Stimulated activated naive CD8-positive, alpha-beta T cell treated with anti-CD3 and anti-CD28 coated beads, Interleukin-15, Interleukin-2, amounts not matched to agents 100 ng/mL and 50 ng/mL, for 24 hours (primary cell): ENCODE data around the gene MCUR1.
"Not testable (repeated sequence)": the region's sequence is repeated elsewhere in the genome, so short reads cannot be mapped to it uniquely, and the experiment has no call there.

Source experiments
- H3K27ac Mint-ChIP-seq: one replicate; pipeline ENCODE4 v1.8.0; 2021; ENCODE audit warnings: mild to moderate bottlenecking, mixed read lengths
- H3K27me3 Mint-ChIP-seq: one replicate; pipeline ENCODE4 v1.8.0; 2021; ENCODE audit warnings: mixed read lengths
- H3K36me3 Mint-ChIP-seq: one replicate; pipeline ENCODE4 v1.8.0; 2021; ENCODE audit warnings: low read depth, mixed read lengths
- H3K4me1 Mint-ChIP-seq: one replicate; pipeline ENCODE4 v1.8.0; 2021; ENCODE audit warnings: low read depth, mixed read lengths
- H3K4me3 Mint-ChIP-seq: one replicate; pipeline ENCODE4 v1.8.0; 2021; ENCODE audit warnings: mild to moderate bottlenecking, mixed read lengths
- H3K9me3 Mint-ChIP-seq: one replicate; pipeline ENCODE4 v1.8.0; 2021; ENCODE audit warnings: mixed read lengths

Gene MCUR1

DNA sequence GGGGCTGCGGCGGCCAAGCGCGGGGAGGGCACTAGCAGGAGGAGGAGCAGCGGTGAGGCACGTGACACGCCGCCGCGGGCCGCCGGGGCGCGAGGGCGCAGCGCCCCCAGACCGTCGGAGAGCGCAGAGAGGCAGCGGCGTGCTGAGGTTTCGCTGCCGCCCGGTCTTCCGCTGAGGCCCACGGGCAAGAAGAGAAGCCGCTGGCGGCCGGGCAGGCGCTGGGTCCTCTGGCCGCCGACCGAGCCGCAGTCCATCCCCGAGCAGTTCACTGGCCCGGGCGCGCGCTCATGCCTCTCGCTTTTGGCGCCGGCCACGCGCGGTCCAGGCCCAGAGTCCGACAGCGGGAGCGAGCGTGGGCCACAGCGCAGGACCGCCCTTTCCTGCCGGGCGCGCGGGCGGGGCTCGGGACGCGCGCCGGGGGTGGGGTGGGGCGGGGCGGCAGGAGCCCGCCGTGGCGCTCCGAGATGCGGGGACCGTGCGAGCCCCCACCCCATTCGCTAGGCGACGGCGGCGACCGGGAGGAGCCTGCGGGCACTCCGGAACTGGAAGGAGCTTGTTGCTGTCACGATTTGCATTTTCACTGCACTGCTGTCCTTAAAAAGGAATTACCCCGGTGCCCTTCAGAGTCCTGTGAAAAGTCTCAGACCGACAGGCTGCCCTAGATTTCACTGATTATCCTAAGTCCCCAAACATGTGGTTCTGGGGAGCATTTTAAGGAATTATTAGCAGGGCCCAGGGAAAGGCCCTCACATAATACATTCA is at the start of gene MCUR1:
TSS of gene MCUR1 (minus strand) at position 382 of the 762 bp plus-strand sequence. CDS start at position 254, 128 bp downstream.
- Mint-ChIP-seq H3K4me1 (peaks cover 46% of the 10 kb centered on the region), H3K27ac (peak within 1 kb of the TSS; percentile 86), H3K9me3 (no peaks in the 10 kb centered on the region), H3K4me3 (peak within 1 kb of the TSS; percentile 90), H3K36me3 (peaks cover 1% of the 10 kb centered on the region), H3K27me3 (no peaks in the 10 kb centered on the region)

GRCh38 chr6:13863699-13864155 is 49.4 kb upstream of the MCUR1 start:
- Mint-ChIP-seq H3K36me3 (no peaks in the 10 kb centered on the region), H3K4me1 (no peaks in the 10 kb centered on the region), H3K27ac (no peak overlapping the region), H3K4me3 (no peak overlapping the region), H3K27me3 (peaks cover 60% of the 10 kb centered on the region), H3K9me3 (peaks cover 4% of the 10 kb centered on the region)

DNA sequence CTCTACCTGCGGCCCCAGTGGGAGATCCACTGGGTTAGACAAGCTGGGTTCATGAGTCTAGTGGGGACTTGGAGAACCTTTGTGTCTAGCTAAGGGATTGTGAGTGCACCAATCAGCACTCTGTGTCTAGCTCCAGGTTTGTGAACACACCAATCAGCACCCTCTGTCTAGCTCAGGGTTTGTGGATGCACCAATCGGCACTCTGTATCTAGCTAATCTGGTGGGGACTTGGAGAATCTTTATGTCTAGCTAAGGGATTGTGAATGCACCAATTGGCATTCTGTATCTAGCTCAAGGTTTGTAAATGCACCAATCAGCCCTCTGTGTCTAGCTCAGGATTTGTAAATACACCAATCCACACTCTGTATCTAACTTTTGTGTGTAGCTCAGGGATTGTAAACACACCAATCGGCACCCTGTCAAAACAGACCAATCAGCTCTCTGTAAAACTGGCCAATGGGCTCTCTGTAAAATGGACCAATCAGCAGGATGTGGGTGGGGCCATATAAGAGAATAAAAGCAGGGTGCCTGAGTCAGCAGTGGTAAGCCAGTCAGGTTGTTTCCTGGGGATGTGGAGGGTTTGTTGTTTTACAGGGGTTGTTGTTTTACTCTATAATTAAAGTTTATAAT is 46.3 kb upstream of the MCUR1 start:
- Mint-ChIP-seq H3K4me3 (peak overlapping the region; percentile 26), H3K27me3 (peaks cover 57% of the 10 kb centered on the region)
- not testable (repeated sequence) for H3K4me1 Mint-ChIP-seq, H3K27ac Mint-ChIP-seq, H3K9me3 Mint-ChIP-seq, H3K36me3 Mint-ChIP-seq

DNA sequence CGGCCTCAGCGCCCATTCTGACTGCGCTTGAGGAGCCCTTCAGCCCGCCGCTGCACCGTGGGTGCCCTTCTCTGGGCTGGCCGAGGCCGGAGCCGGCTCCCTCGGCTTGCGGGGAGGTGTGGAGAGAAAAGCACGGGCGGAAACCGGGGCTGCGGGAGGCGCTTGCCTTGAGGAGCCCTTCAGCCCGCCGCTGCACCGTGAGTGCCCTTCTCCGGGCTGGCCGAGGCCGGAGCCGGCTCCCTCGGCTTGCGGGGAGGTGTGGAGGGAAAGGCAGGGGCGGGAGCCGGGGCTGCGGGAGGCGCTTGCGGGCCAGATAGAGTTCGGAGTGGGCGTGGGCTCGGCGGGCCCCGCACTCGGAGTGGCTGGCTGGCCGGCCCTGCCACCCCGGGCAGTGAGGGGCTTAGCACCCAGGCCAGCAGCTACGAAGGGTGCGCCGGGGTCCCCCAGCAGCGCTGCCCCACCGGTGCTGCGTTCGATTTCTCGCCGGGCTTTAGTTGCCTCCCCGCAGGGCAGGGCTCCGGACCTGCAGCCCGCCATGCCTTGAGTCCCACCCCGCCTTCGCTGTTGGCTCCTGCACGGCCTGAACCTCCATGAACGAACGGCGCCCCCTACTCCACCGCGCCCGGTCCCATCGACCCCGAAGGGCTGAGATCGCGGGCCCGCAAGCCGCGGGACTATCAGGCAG is 45.7 kb upstream of the MCUR1 start:
- Mint-ChIP-seq H3K4me3 (peak overlapping the region; percentile 26), H3K27ac (no peak overlapping the region), H3K4me1 (no peaks in the 10 kb centered on the region), H3K36me3 (no peaks in the 10 kb centered on the region), H3K9me3 (peaks cover 4% of the 10 kb centered on the region), H3K27me3 (peaks cover 58% of the 10 kb centered on the region)

DNA sequence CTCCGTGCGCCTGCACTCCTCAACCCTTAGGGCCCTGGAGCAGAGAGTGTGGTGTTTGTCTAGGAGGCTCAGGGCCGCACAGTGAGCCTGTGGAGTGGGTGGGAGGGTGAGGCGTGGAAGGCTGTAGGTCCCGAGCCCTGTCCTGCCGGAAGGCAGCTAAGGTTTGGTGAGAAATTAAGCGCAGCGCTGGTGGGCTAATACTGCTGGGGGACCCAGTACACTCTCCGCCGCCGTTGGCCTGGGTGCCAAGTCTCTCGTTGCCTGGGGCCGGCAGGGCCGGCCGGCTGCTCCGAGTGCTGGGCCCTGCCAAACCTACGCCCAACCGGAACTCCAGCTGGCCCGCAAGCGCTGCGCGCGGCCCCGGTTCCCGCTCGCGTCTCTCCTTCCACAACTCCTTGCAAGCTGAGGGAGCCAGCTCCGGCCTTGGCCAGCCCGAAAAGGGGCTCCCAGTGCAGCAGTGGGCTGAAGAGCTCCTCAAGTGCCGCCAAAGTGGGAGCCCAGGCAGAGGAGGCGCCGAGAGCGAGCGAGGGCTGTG is 40.4 kb upstream of the MCUR1 start:
- Mint-ChIP-seq H3K27me3 (peaks cover 25% of the 10 kb centered on the region), H3K4me3 (no peak overlapping the region)

DNA sequence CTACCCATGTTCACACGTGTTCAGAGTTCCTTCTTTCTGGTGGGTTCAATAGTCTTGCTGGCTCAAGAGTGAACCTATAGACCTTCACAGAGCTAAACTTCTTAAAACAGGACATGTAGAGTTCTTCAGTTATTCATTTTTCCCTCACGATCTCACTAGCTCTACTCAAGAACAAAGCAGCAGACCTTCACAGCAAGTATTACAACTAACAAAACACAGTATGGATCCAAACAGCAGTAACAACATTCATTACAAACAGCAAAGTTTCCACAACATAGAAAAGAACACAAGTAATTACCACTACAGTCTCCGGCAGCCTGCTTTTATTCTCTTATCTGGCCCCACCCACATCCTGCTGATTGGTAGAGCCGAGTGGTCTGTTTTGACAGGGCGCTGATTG is 39.5 kb upstream of the MCUR1 start:
- H3K4me3 Mint-ChIP-seq, result no peak overlapping the region
- H3K27me3 Mint-ChIP-seq, result peaks cover 17% of the 10 kb centered on the region
- H3K9me3 Mint-ChIP-seq, result no peaks in the 10 kb centered on the region
- H3K27ac Mint-ChIP-seq, result no peak overlapping the region
- H3K4me1 Mint-ChIP-seq, result peaks cover 4% of the 10 kb centered on the region
- H3K36me3 Mint-ChIP-seq, result no peaks in the 10 kb centered on the region

More for the DNA sequence above, 40.4 kb upstream of the MCUR1 start:
- Mint-ChIP-seq H3K27ac (no peak overlapping the region), H3K4me1 (peaks cover 4% of the 10 kb centered on the region), H3K9me3 (no peaks in the 10 kb centered on the region), H3K36me3 (no peaks in the 10 kb centered on the region)

DNA sequence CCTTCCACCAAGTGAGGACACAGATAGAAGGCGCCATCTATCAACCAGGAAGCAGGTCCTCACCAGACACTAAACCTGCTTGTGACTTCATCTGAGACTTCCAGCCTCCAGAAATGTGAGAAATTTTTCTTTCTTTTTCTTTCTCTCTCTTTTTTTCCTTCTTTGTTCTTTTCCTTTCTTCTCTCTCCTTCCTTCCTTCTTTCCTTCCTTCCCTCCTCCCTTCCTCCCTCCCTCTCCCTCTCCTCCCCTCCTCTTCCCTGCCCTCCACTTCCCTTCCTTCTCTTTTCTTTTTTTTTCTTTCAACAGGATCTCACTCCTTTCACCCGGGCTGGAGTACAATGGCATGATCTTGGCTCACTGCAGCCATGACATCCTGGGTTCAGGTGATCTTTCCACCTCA is 37.4 kb upstream of the MCUR1 start:
- H3K27ac Mint-ChIP-seq, result no peak overlapping the region
- no peaks in the 10 kb centered on the region for H3K36me3 Mint-ChIP-seq
- peaks cover 25% of the 10 kb centered on the region for H3K27me3 Mint-ChIP-seq
- H3K4me3 Mint-ChIP-seq, result no peak overlapping the region
- H3K9me3 Mint-ChIP-seq, result no peaks in the 10 kb centered on the region
- peaks cover 4% of the 10 kb centered on the region for H3K4me1 Mint-ChIP-seq

- H3K9me3 Mint-ChIP-seq, result no peaks in the 10 kb centered on the region
- no peaks in the 10 kb centered on the region for H3K36me3 Mint-ChIP-seq
- H3K4me1 Mint-ChIP-seq, result peaks cover 4% of the 10 kb centered on the region
- no peak overlapping the region for H3K27ac Mint-ChIP-seq
- H3K4me3 Mint-ChIP-seq, result no peak overlapping the region
- peaks cover 22% of the 10 kb centered on the region for H3K27me3 Mint-ChIP-seq
These were observed 37.0 kb upstream of the MCUR1 start for GRCh38 chr6:13851330-13851729.

DNA sequence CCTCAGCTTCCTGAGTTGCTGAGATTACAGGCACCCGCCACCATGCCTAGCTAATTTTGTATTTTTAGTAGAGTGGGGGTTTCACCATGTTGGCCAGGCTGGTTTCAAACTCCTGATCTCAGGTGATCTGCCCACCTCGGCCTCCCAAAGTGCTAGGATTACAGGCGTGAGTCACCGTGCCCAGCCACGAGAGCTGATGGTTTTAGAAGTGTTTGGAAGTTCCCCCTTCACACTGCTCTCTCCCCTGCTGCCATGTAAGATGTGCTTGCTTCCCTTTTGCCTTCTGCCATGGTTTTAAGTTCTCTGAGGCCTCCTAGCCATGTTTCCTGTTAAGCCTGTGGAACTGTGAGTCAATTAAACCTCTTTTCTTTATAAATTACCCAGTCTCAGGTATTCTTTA is 36.3 kb upstream of the MCUR1 start:
- not testable (repeated sequence) for H3K4me1 Mint-ChIP-seq, H3K9me3 Mint-ChIP-seq, H3K27ac Mint-ChIP-seq, H3K36me3 Mint-ChIP-seq, H3K4me3 Mint-ChIP-seq
- H3K27me3 Mint-ChIP-seq, result peaks cover 18% of the 10 kb centered on the region

GRCh38 chr6:13848522-13849150 is 34.3 kb upstream of the MCUR1 start:
- H3K27me3 Mint-ChIP-seq, result peaks cover 13% of the 10 kb centered on the region

DNA sequence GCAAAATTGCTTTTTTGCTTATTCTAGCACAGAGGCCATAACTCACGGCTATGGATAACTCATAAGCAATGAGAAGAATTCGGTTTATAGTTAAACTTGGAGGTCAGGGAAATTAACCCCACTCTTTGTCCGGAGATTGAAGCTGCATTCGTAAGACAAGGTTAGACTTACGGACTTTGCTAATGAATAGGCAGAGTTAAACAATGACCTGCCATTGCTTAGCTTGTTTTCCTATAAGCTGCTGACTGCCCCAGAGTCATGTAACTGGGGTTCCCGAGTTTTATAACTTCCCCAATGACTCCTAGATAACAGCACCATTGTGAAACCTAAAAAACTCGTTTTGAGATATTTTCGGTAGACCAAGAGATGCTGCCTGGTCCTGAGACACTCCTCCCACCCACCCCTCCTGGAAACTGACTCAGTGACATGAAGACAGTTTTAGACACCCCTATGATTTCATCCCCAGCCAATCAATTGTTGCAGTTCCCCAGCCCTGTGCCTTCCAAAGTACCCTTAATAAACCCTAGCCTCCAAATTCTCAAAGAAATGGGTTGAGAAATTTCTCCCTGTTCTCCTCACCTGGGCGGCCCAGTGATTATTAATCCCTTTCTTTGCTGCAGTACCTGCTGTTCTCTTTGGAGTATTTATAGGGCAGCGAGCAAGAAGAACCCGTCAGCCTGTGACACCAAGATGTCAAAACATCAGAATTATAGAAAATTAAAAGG is 33.1 kb upstream of the MCUR1 start:
- no peaks in the 10 kb centered on the region for H3K36me3 Mint-ChIP-seq
- no peak overlapping the region for H3K27ac Mint-ChIP-seq
- no peak overlapping the region for H3K4me3 Mint-ChIP-seq
- H3K9me3 Mint-ChIP-seq, result no peaks in the 10 kb centered on the region
- peaks cover 13% of the 10 kb centered on the region for H3K27me3 Mint-ChIP-seq
- peaks cover 4% of the 10 kb centered on the region for H3K4me1 Mint-ChIP-seq

More at GRCh38 chr6:13848522-13849150, 34.3 kb upstream of the MCUR1 start:
- no peaks in the 10 kb centered on the region for H3K36me3 Mint-ChIP-seq
- peaks cover 4% of the 10 kb centered on the region for H3K4me1 Mint-ChIP-seq
- H3K27ac Mint-ChIP-seq, result no peak overlapping the region
- H3K9me3 Mint-ChIP-seq, result no peaks in the 10 kb centered on the region
- H3K4me3 Mint-ChIP-seq, result no peak overlapping the region

DNA sequence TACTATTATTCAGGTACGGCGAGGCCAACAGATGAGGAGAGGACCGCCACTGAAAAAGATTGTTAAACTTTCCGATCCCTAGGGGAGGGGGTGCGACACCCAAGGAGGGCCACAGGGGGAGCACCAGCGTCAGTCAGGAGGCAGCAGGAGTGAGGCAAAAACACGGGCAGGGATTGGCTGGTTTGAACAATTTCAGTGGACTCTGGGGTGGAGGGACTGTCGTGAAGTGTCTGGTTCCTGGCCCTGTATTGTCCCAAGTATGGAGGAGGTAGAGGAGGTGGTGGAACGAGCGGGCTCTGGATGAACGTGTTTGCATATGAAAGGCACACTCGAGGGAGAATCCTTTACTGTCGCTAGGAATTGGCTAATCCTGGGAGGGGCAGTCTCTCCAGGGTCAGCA is 32.5 kb upstream of the MCUR1 start:
- Mint-ChIP-seq H3K36me3 (no peaks in the 10 kb centered on the region), H3K27ac (no peak overlapping the region), H3K27me3 (peaks cover 13% of the 10 kb centered on the region), H3K4me3 (no peak overlapping the region), H3K4me1 (peaks cover 4% of the 10 kb centered on the region), H3K9me3 (no peaks in the 10 kb centered on the region)

DNA sequence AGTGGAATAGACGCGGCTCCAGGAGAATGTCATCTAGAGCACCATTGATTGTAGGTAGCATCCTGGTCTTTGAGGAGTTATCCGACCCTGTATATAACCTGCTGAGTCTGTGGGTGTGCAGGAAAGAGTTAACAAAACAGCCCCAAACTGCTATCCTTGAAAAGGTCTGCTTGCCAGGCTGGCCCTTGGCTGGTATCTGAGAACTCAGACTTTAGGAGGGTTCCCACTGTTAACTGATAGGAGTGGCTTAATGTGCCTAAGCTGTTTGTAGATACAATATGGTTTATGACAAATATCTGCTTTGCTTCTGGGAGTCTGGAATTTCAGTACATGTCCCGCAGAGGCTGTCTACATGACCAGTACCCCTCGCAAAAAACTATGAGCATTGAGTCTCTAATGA is 27.6 kb upstream of the MCUR1 start:
- no peaks in the 10 kb centered on the region for H3K36me3 Mint-ChIP-seq
- H3K27ac Mint-ChIP-seq, result no peak overlapping the region
- no peaks in the 10 kb centered on the region for H3K4me1 Mint-ChIP-seq
- peaks cover under 1% of the 10 kb centered on the region for H3K27me3 Mint-ChIP-seq
- H3K9me3 Mint-ChIP-seq, result peaks cover under 1% of the 10 kb centered on the region
- H3K4me3 Mint-ChIP-seq, result no peak overlapping the region

DNA sequence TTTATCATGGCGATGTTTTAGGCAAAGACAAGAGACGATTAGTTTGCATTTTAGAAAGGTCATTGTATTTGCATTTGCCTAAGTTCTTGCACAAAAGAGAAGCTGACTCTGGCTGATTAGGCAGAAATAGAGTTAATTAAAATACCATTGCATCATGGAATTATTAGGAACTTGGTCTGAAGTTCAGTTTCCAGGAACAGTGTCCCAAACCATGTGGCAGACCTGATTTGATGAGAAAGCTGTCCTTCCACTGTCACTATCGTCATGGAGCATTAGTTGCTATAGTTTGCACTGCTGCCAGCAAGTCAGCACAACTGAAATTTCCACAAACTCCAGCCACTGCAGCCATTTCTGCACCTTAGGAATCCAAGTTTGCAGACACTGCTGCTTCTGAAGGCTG is 24.3 kb upstream of the MCUR1 start:
- Mint-ChIP-seq H3K9me3 (peaks cover 2% of the 10 kb centered on the region), H3K4me1 (no peaks in the 10 kb centered on the region), H3K27me3 (peaks cover 12% of the 10 kb centered on the region), H3K27ac (no peak overlapping the region), H3K4me3 (no peak overlapping the region), H3K36me3 (no peaks in the 10 kb centered on the region)
